ENCODE measurements around the gene QDPR.
"Not testable (repeated sequence)": the region's sequence is repeated elsewhere in the genome, so short reads cannot be mapped to it uniquely, and the experiment has no call there.

QDPR gene

GRCh38 chr4:17511950-17512795 lies at the start of gene QDPR:
Gene QDPR, minus strand, starts transcription at chr4:17512090. Its CDS starts 36 bp downstream, at chr4:17512054.
- peak; percentile 84 for DNase-seq (ENCODE audit: low spot score)
- FAIRE-seq, result no peak

- DNase-seq (ENCODE audit: low spot score) (peak; percentile 6), FAIRE-seq (no peak)
Measured at GRCh38 chr4:17561195-17561909, 49.5 kb upstream of the QDPR start.

- DNase-seq (ENCODE audit: low spot score) (no peak), FAIRE-seq (no peak)
Measured at GRCh38 chr4:17560065-17560673, 48.3 kb upstream of the QDPR start.

DNA sequence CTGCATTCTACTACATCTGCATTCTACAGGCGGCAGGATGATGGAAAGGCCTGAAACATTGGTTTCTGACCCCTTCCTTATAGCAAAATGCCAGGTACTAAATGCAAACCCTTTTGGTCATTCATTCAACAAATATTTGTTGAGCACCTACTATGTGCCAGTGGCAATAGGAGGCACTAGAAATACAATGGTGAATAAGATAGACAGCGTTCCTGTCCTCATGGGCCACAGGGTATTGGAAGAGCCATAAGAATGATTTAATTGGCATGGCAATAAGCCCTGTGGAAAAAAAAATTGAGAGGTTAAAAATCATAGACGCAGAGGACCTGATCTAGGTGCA lies 47.8 kb upstream of the QDPR start:
- FAIRE-seq, result no peak
- no peak for DNase-seq (ENCODE audit: low spot score)

GRCh38 chr4:17558941-17559708 lies 47.2 kb upstream of the QDPR start:
- no peak for FAIRE-seq
- DNase-seq (ENCODE audit: low spot score), result no peak

- FAIRE-seq (no peak), DNase-seq (ENCODE audit: low spot score) (no peak)
Measured at GRCh38 chr4:17557880-17558279, 46.0 kb upstream of the QDPR start.

DNA sequence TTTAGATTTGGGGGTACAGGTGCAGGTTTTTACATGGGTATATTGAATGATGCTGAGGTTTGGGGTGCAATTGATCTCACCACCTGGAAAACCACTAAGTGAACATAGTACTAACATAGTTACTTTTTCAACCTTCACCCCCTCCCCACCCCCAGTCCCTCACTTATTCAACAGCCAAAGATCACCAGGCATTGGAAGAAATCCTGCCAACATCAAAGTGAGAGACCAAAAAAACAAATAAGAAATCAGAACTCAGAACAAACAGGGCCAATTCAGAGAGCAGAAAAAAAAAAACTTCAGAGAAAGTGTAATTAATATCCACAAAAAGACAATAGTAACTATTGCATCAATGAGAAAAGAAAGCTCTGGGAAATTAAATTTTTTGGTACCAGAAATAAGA lies 44.6 kb upstream of the QDPR start:
- DNase-seq (ENCODE audit: low spot score) (no peak), FAIRE-seq (no peak)

GRCh38 chr4:17554568-17554967 lies 42.7 kb upstream of the QDPR start:
- no peak for FAIRE-seq
- no peak for DNase-seq (ENCODE audit: low spot score)

DNA sequence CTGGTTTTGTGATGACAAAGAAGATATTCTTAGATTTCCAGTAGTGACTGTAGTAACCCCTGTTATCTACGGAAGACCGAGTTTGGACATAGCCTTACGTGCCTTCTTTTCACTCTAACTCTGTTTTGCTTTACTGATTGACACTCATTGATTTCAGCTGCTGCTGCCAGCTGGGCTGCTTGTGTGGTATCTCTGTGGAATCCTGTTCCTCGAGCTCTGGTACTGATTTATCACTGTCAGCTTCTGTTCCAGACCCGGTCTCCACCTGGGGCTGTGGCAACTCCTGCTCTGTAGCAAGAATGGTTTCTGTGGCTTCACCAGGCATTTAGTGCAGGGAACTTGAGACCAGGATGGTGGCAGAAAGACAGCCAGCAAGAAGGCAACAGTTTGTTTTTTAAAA lies 40.5 kb upstream of the QDPR start:
- no peak for FAIRE-seq
- no peak for DNase-seq (ENCODE audit: low spot score)

- DNase-seq (ENCODE audit: low spot score), result no peak
- no peak for FAIRE-seq
Measured at GRCh38 chr4:17550549-17550948, 38.7 kb upstream of the QDPR start.

GRCh38 chr4:17546678-17547077 lies 34.8 kb upstream of the QDPR start:
- no peak for DNase-seq (ENCODE audit: low spot score)
- no peak for FAIRE-seq

- FAIRE-seq, result no peak
- DNase-seq (ENCODE audit: low spot score), result no peak
Measured at GRCh38 chr4:17546222-17546621, 34.3 kb upstream of the QDPR start.

DNA sequence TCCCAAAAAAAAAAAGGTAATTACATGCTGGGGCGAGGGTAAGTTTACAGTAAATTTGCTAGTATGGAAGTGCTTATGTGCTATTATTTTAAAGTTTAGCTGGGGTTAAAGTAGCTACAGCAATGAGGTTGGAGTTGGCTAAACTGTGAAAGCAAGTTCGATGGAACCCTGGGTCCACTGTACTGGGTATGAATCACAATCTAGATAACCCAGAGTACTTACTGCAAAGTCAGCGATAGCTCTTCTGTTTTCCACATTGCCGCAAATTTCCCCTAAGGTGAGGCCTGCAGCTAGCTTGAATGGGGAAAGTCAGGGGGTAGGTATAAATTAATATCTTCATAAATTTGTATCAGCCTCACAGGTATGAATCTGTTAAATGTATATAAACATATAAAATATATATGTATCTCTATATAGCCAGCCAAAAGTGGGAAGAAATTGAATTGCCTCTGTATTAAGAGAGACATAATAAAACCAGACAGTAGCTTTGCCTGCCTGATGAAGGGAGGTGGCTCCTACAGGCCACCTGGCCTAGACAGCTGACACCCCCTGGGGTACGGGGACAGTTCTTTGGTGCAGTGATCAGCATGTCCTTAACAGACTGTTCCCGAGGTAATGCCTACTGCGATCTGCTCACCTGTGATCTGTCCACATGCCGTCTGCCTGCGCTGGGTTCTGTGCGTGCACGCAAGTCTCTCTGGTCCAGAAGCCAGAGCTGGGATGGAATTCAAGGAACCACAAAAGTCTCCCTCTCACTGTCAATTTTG lies 33.7 kb upstream of the QDPR start:
- DNase-seq (ENCODE audit: low spot score), result no peak
- FAIRE-seq, result no peak

DNA sequence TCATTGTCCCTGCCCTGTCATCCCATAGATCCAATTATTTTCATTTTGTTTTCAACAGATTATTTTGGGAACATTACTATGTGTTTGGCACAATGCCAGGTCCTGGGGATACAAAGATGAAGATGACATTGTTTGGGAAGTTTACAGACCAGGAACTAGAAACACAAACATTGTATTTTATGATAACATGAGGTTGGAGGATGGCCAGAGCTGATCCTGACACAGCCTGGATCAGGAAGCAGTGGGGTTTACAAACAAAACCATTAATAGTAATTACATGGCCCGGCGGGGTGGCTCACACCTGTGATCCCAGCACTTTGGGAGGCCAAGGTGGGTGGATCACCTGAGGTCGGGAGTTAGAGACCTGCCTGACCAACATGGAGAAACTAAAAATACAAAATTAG lies 32.9 kb upstream of the QDPR start:
- DNase-seq (ENCODE audit: low spot score), result no peak
- no peak for FAIRE-seq

GRCh38 chr4:17544205-17544604 lies 32.3 kb upstream of the QDPR start:
- FAIRE-seq, result no peak
- DNase-seq (ENCODE audit: low spot score), result peak; percentile 44

DNA sequence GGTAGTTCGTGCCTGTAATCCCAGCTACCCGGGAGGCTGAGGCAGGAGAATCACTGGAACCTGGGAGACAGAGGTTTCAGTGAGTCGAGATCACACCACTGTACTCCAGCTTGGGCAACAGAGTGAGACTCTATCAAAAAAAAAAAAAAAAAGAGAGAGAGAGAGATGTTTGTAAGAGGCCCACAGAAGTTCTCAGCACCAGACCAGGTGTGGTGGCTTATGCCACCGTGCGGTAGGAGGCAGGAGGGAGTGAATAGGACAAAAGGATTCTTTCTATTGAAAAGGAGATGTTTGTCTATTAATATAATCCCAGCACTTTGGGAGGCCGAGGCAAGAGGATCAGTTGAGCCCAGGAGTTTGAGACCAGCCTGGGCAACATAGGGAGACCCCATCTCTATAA lies 25.2 kb upstream of the QDPR start:
- not testable (repeated sequence) for DNase-seq (ENCODE audit: low spot score); FAIRE-seq

GRCh38 chr4:17535906-17536305 lies 24.0 kb upstream of the QDPR start:
- DNase-seq (ENCODE audit: low spot score) (no peak), FAIRE-seq (no peak)

GRCh38 chr4:17535242-17535641 lies 23.4 kb upstream of the QDPR start:
- FAIRE-seq, result no peak
- DNase-seq (ENCODE audit: low spot score), result no peak

- FAIRE-seq (no peak), DNase-seq (ENCODE audit: low spot score) (no peak)
Measured at GRCh38 chr4:17534705-17535104, 22.8 kb upstream of the QDPR start.

DNA sequence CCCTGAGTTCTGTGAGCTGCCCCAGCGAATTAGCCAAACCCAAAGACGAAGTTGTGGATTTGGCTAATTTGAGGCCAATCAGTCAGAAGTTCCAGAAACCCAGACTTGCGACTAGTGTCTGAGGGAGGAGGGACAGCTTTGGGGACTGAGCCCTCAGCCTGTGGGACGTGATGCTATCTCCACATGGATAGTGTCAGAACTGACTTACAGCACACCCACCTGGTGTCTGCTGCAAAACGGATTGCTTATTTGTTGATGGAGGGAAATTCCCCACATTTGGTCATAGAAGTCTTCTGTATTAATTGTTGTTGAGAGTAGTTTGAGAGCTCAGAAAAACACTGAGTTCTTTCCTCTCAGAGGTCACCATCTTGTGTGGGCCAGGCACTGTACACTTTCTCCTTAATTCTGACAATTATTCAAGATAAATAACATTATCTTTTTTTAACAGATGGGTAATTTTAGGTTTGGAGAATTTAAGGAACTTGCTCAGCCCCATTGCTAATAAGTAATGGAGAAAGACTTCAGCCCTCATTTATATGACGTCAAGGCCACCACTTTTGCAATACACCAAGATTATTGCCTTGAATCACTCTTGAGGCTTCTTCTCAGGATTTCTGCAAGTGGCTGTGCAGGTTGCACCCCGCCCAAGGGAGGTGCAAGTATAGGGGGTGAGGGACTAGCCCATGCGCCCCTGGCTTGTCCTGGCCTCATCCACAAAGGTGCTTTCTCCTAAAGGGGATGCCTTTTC lies 19.8 kb upstream of the QDPR start:
- DNase-seq (ENCODE audit: low spot score), result no peak

More for the DNA sequence above, 19.8 kb upstream of the QDPR start:
- FAIRE-seq, result no peak
